ENCODE data around the gene SSBP2. TPM values are rescaled to one million over a fixed set of nuclear protein-coding genes. Genes with fewer than 3 reads are reported as not detected.

SSBP2 gene
- total RNA-seq, 1 donor, result 15.5 TPM

DNA sequence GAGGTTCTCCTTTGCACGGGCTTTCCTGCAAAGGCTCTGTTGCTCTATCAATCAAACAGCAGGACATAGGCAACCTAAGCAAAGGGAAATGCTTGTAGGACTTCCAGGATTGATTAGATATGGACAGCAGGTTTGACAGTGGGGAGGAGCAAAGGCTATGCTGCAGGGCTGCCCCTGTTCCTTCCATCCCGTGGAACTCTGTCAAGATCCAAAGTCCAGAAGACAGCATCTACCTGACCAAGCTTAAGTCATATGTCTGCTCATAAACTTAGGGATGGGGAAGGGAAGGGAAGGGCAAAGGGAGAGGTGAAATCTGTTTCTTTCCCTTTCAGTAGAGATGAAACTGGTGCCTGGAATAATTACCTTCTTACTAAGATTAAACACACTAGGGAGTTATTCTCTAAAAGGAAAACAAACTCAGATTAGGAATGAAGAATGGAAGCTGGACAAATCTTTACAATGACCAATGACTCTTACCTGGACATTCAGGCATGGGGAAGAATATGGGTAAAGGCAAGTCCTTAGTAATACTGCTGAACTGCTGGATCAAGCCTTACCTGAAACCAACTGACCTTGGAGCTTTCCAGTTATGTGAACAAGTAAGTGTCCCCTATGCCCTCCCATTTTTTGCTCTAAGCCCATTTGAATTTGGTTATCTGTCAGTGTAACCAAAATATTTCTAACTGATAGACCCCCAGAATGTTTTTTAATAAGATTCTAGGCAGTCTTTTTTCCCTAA lies 348.5 kb downstream of the SSBP2 start:
- DNase-seq (ENCODE audit: low read depth), result no peak
- no peak overlapping the region for H3K4me3 ChIP-seq (ENCODE audit: low read depth, low read length)
- TF ChIP-seq, protein P1, sequence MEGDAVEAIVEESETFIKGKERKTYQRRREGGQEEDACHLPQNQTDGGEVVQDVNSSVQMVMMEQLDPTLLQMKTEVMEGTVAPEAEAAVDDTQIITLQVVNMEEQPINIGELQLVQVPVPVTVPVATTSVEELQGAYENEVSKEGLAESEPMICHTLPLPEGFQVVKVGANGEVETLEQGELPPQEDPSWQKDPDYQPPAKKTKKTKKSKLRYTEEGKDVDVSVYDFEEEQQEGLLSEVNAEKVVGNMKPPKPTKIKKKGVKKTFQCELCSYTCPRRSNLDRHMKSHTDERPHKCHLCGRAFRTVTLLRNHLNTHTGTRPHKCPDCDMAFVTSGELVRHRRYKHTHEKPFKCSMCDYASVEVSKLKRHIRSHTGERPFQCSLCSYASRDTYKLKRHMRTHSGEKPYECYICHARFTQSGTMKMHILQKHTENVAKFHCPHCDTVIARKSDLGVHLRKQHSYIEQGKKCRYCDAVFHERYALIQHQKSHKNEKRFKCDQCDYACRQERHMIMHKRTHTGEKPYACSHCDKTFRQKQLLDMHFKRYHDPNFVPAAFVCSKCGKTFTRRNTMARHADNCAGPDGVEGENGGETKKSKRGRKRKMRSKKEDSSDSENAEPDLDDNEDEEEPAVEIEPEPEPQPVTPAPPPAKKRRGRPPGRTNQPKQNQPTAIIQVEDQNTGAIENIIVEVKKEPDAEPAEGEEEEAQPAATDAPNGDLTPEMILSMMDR (IDR thresholded peaks at IDR 0.05; ENCODE audit: insufficient read depth, low read depth, low read length), result no peak

DNA sequence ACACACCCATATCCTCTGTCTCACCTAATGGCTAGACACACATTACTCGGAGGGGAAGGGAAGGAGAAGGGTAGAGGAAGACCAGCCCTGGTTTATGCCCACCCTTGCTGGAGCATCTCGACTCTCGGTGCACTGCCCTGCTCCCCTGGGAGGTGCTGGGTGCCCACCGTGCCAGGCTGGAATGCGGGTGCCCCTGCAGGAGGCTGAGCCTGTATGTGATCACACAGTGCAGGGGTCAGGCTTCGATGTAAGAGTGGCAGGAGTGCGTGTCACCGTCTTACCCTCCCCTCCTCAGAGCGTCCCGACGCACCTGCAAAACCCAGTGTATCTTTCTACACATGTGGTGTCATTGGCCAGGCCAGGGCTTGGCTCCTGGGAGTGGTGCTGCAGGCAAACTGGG lies 349.6 kb downstream of the SSBP2 start:
- no peak overlapping the region for H3K4me3 ChIP-seq (ENCODE audit: low read depth, low read length)
- TF ChIP-seq, protein P1 (IDR thresholded peaks at IDR 0.05; ENCODE audit: insufficient read depth, low read depth, low read length), result no peak
- DNase-seq (ENCODE audit: low read depth), result no peak

DNA sequence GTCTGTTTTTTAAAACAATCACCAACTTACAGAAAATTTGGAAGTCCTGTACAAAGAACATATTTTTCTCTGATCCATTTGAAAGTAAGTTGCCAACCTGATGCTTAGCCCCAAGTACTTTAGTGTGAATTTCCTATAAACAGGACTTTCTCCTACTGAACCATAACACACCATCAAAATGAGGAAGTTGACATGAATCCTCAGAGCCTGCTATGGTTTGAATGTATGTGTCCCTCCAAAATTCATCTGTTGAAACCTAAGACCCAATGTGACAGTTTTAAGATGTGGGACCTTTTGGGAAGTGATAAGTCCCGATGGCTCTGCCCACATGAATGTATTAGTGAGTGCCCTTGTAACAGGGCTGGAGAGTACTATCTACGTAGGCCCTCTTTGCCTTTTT lies 350.5 kb downstream of the SSBP2 start:
- H3K4me3 ChIP-seq (ENCODE audit: low read depth, low read length), result no peak overlapping the region
- TF ChIP-seq, protein P1 (IDR thresholded peaks at IDR 0.05; ENCODE audit: insufficient read depth, low read depth, low read length), result no peak
- no peak for DNase-seq (ENCODE audit: low read depth)

DNA sequence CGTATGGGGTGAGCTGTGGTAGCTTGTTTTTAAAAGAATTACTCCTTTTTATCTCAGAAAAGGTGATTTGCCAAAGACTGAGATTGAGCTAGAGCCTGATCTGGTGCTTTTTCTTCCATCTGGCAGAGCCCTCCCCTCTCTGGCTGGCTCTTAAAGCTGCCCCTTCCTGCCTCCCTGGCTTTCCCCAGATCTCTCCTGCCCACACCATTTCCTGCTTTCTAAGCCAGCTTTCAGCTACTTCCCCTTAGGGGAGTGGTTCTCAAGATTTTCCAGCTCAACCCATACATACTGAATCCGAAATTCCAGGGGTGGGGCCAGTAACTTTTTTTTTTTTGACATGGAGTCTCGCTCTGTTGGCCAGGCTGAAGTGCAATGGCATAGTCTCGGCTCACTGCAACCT lies 352.2 kb downstream of the SSBP2 start:
- no peak for DNase-seq (ENCODE audit: low read depth)
- TF ChIP-seq, protein P1 (IDR thresholded peaks at IDR 0.05; ENCODE audit: insufficient read depth, low read depth, low read length), result no peak

DNA sequence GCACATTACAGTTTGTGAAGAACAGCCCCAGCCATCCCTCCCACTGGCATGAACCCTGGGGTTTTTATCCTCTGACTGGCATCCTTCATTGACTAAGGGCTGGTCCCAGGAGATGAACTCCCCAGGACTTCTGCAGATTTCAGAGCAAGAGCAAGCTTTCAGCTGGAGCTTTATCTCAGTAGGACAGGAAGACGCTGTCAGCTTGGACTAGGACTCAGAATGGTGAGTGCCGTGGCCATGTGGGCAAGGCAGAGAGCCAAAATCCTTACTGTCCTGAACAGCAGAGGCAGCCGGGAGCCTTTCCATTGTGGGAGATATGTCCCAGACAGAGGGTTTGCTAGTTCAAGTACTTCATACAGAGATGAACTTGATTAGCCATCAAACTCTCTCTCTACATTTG lies 353.7 kb downstream of the SSBP2 start:
- H3K4me3 ChIP-seq (ENCODE audit: low read depth, low read length), result no peak overlapping the region
- no peak for DNase-seq (ENCODE audit: low read depth)
- TF ChIP-seq, protein P1 (IDR thresholded peaks at IDR 0.05; ENCODE audit: insufficient read depth, low read depth, low read length), result no peak

More for the DNA sequence above, 352.2 kb downstream of the SSBP2 start:
- H3K4me3 ChIP-seq (ENCODE audit: low read depth, low read length), result no peak overlapping the region

DNA sequence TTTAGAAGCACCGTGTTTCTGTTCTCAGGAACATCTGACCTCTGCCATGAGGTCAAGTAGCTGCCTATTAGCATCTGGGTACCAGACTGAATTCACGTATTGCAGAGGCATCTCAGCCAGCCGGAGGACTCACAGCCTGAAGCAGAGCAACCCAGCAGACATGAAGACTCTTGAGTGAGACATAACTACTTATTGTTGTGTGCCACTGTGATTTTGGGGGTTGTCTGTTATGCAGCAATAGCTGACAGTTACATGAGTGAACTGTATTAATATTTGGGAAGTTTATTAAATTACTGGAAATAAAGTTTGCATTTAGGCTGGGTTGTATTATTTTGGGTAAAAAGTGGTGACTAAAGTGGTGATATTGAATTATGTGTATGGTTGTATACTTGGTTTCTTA lies 355.6 kb downstream of the SSBP2 start:
- TF ChIP-seq, protein P1 (IDR thresholded peaks at IDR 0.05; ENCODE audit: insufficient read depth, low read depth, low read length), result no peak
- H3K4me3 ChIP-seq (ENCODE audit: low read depth, low read length), result no peak overlapping the region
- no peak for DNase-seq (ENCODE audit: low read depth)
